Gastrocnemius medialis (tissue), 4 donors: ENCODE data around the gene FRAS1.

ENCODE experiments used
- POLR2A ChIP-seq, 2 donors: fragments of 450-650 bp; IDR thresholded peaks; one replicate each; pipeline ENCODE4 v1.6.1; 2017; ENCODE audit warnings: antibody characterized with exemption in 2 of 2, mild to moderate bottlenecking in 2 of 2, moderate library complexity in 2 of 2
- TF ChIP-seq, protein P1 (sequence below), 5 experiments: fragments of 450-650 bp in 3 of 5; fragments of 200-600 bp in 2 of 5; sonication (generic) in 2 of 5; IDR thresholded peaks in 4 of 5; conservative IDR thresholded peaks in 1 of 5; 1 replicate in 4 of 5; 2 replicates in 1 of 5; pipeline ENCODE4 v1.5.1; 2016 to 2019; ENCODE audit warnings: antibody characterized with exemption in 5 of 5, mild to moderate bottlenecking in 3 of 5, moderate library complexity in 3 of 5

DNA sequence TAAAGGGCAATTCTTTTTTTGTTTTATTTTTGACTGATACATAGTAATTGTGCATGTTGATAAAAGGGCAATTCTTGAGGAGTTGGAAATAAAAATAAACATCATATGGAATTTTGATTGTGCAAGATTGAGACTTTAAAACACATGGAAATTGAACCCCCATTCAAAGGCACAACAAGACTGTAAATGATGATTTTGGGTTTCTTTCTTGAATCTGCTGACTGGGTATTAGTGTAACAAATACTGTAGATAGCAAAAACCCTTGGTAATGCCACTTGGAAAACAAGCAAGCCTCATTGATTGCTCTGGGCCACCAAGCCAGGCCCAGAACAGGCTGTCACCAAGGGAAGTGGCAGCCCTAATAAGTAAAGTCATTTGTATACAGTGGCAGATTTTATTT is 421.4 kb downstream of the FRAS1 start:
- TF ChIP-seq, protein P1, sequence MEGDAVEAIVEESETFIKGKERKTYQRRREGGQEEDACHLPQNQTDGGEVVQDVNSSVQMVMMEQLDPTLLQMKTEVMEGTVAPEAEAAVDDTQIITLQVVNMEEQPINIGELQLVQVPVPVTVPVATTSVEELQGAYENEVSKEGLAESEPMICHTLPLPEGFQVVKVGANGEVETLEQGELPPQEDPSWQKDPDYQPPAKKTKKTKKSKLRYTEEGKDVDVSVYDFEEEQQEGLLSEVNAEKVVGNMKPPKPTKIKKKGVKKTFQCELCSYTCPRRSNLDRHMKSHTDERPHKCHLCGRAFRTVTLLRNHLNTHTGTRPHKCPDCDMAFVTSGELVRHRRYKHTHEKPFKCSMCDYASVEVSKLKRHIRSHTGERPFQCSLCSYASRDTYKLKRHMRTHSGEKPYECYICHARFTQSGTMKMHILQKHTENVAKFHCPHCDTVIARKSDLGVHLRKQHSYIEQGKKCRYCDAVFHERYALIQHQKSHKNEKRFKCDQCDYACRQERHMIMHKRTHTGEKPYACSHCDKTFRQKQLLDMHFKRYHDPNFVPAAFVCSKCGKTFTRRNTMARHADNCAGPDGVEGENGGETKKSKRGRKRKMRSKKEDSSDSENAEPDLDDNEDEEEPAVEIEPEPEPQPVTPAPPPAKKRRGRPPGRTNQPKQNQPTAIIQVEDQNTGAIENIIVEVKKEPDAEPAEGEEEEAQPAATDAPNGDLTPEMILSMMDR (IDR thresholded peaks at IDR 0.05 in 4 of 5, conservative IDR thresholded peaks at IDR 0.05 in 1 of 5): no peak
- no peak for TF ChIP-seq POLR2A (IDR thresholded peaks at IDR 0.05)
